Superior temporal gyrus (tissue), 1 donor: ENCODE data around the gene WDR45.

ENCODE experiments used
- DNase-seq: peaks from one replicate; pipeline ENCODE4 v3.0.0-alpha.2; 2016; ENCODE audit errors: extremely low spot score

The WDR45 gene

GRCh38 chrX:49073601-49074575 is 5.8 kb downstream of the WDR45 start, which contains the start of gene PRAF2:
TSS of gene PRAF2 (minus strand) at chrX:49074002. CDS start at chrX:49073987, 15 bp downstream.
- DNase-seq, result peak; percentile 94

DNA sequence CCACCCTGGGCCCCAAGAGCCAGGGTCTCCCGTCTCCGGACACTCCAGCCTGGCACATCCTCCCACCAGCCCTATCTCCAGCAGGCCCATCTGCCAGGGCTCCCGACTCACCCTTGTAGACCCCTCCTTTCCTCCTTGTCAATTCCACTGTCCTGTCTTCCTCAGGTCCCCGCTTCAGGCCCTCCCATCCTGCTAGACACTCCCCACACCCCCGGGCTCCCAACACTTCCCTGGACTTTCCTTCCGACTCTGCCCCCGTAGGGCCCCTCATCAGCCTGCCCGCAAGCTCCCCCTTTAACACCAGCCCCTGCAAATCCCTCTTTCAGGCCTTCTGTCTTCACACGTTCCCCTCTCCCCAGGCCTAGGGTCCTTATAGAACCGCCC is 7.0 kb downstream of the WDR45 start:
- no peak for DNase-seq

GRCh38 chrX:49071877-49072711 is 7.6 kb downstream of the WDR45 start:
- DNase-seq, result peak; percentile 51

DNA sequence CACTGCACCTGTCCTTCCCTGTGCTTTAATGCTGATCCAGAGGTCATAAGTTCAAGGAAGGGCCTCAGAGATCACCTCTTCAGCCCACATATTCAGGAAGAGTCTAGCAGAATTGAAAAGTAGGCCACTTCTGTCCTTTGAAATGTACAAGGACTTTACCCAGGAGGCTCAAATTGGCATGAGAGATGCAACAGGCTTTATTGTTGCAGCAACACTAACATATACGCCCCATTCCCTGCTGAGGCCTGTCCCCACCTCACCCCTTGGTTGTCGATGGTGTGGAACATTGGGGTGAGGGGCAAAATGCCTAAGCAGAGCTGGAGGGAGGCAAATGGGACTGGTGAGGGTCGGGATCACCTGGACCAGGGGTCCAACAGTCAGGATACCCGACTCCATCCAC is 8.7 kb downstream of the WDR45 start:
- DNase-seq, result no peak

GRCh38 chrX:49069038-49069437 is 10.6 kb downstream of the WDR45 start:
- no peak for DNase-seq

GRCh38 chrX:49067285-49068120 is 12.2 kb downstream of the WDR45 start:
- DNase-seq, result no peak

- no peak for DNase-seq
Measured at GRCh38 chrX:49066690-49067089, 13.0 kb downstream of the WDR45 start.

DNA sequence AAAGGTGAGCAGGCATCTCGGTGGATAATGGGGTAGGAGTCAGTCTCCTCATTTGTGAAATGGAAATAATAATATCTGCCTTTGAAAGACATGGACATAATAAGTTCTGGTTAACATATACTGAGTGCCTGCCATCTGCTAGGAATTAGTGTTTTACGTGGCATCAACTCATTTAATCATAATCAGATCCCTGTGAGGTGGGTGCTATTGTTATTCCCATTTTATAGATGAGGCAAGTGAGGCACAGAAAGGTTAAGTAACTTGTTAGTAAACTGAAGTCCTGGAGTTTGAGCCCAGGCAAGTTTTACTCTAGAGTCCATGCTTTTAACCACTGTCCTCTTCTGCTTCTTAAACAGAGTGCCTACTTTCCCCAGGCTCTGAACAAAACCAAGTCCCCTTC is 13.4 kb downstream of the WDR45 start:
- no peak for DNase-seq

GRCh38 chrX:49064735-49065134 is 15.0 kb downstream of the WDR45 start:
- DNase-seq, result no peak

- DNase-seq, result no peak
Measured at GRCh38 chrX:49064303-49064702, 15.4 kb downstream of the WDR45 start.

GRCh38 chrX:49063715-49064114 is 16.0 kb downstream of the WDR45 start:
- DNase-seq, result no peak

- DNase-seq, result no peak
Measured at GRCh38 chrX:49061916-49062315, 17.8 kb downstream of the WDR45 start.

DNA sequence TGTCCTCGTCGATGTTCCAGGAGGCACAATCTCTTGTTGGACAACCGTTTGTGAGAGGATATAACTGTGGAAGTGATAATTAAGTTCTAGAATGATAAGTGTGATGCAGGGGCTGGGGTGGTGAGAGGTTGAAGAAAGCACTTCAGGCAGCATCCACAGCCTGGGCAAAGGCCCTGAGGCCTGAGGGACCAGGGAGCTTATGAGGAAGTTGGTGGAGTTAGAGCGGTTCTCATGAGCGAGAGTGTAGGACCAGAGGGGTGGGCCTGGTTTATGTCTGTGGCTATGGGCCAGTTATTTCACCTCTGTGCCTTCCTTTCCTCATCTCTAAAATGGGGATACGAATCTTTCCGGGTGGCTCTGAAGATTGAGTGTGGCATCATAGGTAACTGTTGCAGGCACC is 18.2 kb downstream of the WDR45 start:
- no peak for DNase-seq

GRCh38 chrX:49060914-49061313 is 18.8 kb downstream of the WDR45 start:
- DNase-seq, result no peak

- no peak for DNase-seq
Measured at GRCh38 chrX:49059681-49060085, 20.0 kb downstream of the WDR45 start.

GRCh38 chrX:49059201-49059600 is 20.5 kb downstream of the WDR45 start:
- DNase-seq, result no peak

DNA sequence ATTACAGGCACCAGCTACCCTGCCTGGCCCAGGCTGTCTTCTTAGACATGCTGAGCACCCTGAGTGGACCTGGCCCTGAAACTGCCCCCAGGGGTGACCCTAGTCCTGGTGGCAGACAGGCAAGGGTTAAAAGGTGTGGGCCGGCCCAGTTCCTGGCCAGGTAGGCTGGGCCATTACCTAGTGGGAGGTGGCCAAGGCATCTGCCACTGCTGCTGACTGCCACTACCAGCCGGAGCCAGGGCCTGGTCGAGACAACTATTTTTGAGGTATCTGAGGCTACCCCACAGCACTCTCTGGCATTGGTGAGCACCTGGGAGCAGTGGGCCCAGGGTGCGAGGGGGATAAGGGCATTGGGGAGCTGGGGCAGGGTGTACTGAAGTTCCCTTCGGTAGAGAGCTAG is 20.9 kb downstream of the WDR45 start, which contains the start of gene CCDC120:
CCDC120 (plus strand) TSS at position 206 of the 400 bp plus-strand sequence. CDS start 3,043 bp downstream, outside the sequence.
- DNase-seq, result no peak

- no peak for DNase-seq
Measured at GRCh38 chrX:49054073-49054762, 25.5 kb downstream of the WDR45 start.

- DNase-seq, result peak; percentile 18
Measured at GRCh38 chrX:49053223-49054072, 26.2 kb downstream of the WDR45 start.

DNA sequence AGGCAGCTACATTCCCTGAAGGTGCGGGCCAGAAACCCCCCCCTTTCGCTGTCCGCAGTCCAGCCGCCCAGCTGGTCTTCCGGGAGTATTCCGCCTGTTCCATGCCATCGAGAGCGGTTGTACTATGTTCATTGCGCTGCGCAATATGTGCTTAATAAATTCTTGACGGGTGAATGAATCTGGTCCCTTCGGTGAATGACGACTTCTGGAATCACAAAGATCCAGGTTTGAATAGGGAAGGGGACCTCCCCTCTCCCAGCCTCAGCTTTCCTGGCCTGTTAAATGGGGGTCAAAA is 35.8 kb downstream of the WDR45 start:
- DNase-seq, result no peak
